Karpas-422 (cell line): ENCODE measurements around the gene GUCY1A1. TPM values are rescaled to one million over a fixed set of nuclear protein-coding genes. Genes with fewer than 3 reads are reported as not detected.

Source experiments
- DNase-seq: peaks from one replicate; pipeline ENCODE4 v3.0.0-alpha.2; 2015
- H2AFZ ChIP-seq: fragments of 200-600 bp; sonication (generic); 2 replicates; pipeline ENCODE4 v1.6.1; 2014; ENCODE audit warnings: antibody characterized with exemption, low read length, mixed read lengths
- H3K27ac ChIP-seq: fragments of 200-600 bp; sonication (generic); 2 replicates; pipeline ENCODE4 v1.5.1; 2014; ENCODE audit warnings: mild to moderate bottlenecking, low read length, moderate library complexity
- H3K27me3 ChIP-seq: fragments of 200-600 bp; sonication (generic); 2 replicates; pipeline ENCODE4 v1.6.1; 2014; ENCODE audit warnings: low read length, mixed read lengths
- H3K36me3 ChIP-seq: fragments of 200-600 bp; sonication (generic); 2 replicates; pipeline ENCODE4 v1.6.1; 2014; ENCODE audit warnings: low read length, mixed read lengths; ENCODE audit not compliant: insufficient read depth
- H3K4me1 ChIP-seq: fragments of 200-600 bp; sonication (generic); 2 replicates; pipeline ENCODE4 v1.6.1; 2014; ENCODE audit warnings: mild to moderate bottlenecking, low read length, mixed read lengths
- H3K4me2 ChIP-seq: fragments of 200-600 bp; sonication (generic); 2 replicates; pipeline ENCODE4 v1.6.1; 2014; ENCODE audit warnings: low read length, low read depth, mild to moderate bottlenecking; ENCODE audit not compliant: poor library complexity, severe bottlenecking
- H3K4me3 ChIP-seq: fragments of 200-600 bp; sonication (generic); 2 replicates; pipeline ENCODE4 v1.5.1; 2014; ENCODE audit warnings: mild to moderate bottlenecking, antibody characterized with exemption, low read length, mixed read lengths
- H3K79me2 ChIP-seq: fragments of 200-600 bp; sonication (generic); 2 replicates; pipeline ENCODE4 v1.6.1; 2014; ENCODE audit warnings: mild to moderate bottlenecking, low read length, mixed read lengths
- H3K9ac ChIP-seq: fragments of 200-600 bp; sonication (generic); 2 replicates; pipeline ENCODE4 v1.6.0; 2014; ENCODE audit warnings: low read length
- H3K9me2 ChIP-seq: fragments of 200-600 bp; sonication (generic), shearing (Covaris generic); replicated peaks from 2 replicates; pipeline ENCODE4 v1.6.0; 2014; ENCODE audit warnings: mild to moderate bottlenecking, low read length, moderate library complexity; ENCODE audit not compliant: insufficient read depth
- H3K9me3 ChIP-seq: fragments of 300-700, 200-600 bp; sonication (generic); 2 replicates; pipeline ENCODE4 v1.6.1; 2014; ENCODE audit warnings: low read length, mixed read lengths
- H4K20me1 ChIP-seq: fragments of 200-600 bp; sonication (generic); 2 replicates; pipeline ENCODE4 v1.6.1; 2014; ENCODE audit warnings: mild to moderate bottlenecking, antibody characterized with exemption, low read length, low read depth; ENCODE audit not compliant: insufficient read depth
- total RNA-seq: library from RNA; depleted of rRNA; stranded (reverse); fragments of >200 nt; shearing (Covaris generic); gene quantifications from 2 replicates; pipeline ENCODE4 v1.2.3, GENCODE V29; 2014; ENCODE audit warnings: low replicate concordance

GUCY1A1 gene
- total RNA-seq, 1 experiment from 2014 or later = 6.1 TPM

DNA sequence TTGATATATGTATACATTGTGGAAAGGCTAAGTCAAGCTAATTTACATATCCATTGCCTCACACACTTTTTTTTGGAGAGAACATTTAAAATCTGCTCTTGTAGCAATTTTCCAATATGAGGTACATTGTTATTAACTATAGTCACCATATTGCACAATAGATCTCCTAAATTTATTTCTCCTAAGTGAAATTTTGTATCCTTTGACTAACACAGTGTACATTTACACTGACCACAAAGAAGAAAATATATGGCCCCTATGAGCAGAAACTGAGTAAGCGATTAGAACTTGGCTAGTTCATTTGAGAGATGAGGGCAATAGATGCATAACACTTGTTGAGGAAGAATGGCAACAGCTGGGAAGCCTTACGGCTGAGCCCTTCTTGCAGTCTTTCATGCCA, 71.9 kb downstream of the GUCY1A1 start:
- no peak overlapping the region for H3K4me3 ChIP-seq
- H2AFZ ChIP-seq = 0 out of 2 replicates have a peak overlapping the region, but pooled peaks have one; percentile 63
- H3K4me1 ChIP-seq = peaks cover 73% of the 10 kb centered on the region
- H3K9ac ChIP-seq = no peak overlapping the region
- H4K20me1 ChIP-seq = no peaks in the 10 kb centered on the region
- H3K9me3 ChIP-seq = no peaks in the 10 kb centered on the region; the same call in 1 of the 2 replicates
- H3K79me2 ChIP-seq = no peaks in the 10 kb centered on the region
- peaks cover 6% of the 10 kb centered on the region; the same call in 1 of the 2 replicates for H3K36me3 ChIP-seq
- no peak for DNase-seq
- no peaks in the 10 kb centered on the region for H3K27me3 ChIP-seq
- no peak overlapping the region for H3K4me2 ChIP-seq
- no peaks in the 10 kb centered on the region for H3K9me2 ChIP-seq
- peak overlapping the region; percentile 97; the same call in 1 of the 2 replicates for H3K27ac ChIP-seq

GRCh38 chr4:155741546-155741945, 74.9 kb downstream of the GUCY1A1 start:
- peaks cover 64% of the 10 kb centered on the region for H3K4me1 ChIP-seq
- no peak overlapping the region for H3K4me2 ChIP-seq
- no peak overlapping the region for H3K9ac ChIP-seq
- peaks cover 10% of the 10 kb centered on the region; the same call in 1 of the 2 replicates for H3K36me3 ChIP-seq
- no peaks in the 10 kb centered on the region for H4K20me1 ChIP-seq
- H2AFZ ChIP-seq = peak overlapping the region; percentile 22; the same call in 1 of the 2 replicates
- H3K9me3 ChIP-seq = peaks cover 3% of the 10 kb centered on the region; the same call in 1 of the 2 replicates
- no peak overlapping the region for H3K27ac ChIP-seq
- no peak overlapping the region for H3K4me3 ChIP-seq
- no peaks in the 10 kb centered on the region for H3K9me2 ChIP-seq
- DNase-seq = no peak
- no peaks in the 10 kb centered on the region for H3K27me3 ChIP-seq
- no peaks in the 10 kb centered on the region for H3K79me2 ChIP-seq

GRCh38 chr4:155742310-155743015, 75.8 kb downstream of the GUCY1A1 start:
- H3K9me2 ChIP-seq = no peaks in the 10 kb centered on the region

GRCh38 chr4:155745984-155746383, 79.3 kb downstream of the GUCY1A1 start:
- Histone ChIP-seq H3K9me2 (no peaks in the 10 kb centered on the region), H4K20me1 (no peaks in the 10 kb centered on the region), H3K4me1 (peaks cover 66% of the 10 kb centered on the region), H2AFZ (peak overlapping the region; percentile 49), H3K79me2 (no peaks in the 10 kb centered on the region), H3K4me3 (peak overlapping the region; percentile 9; the same call in 1 of the 2 replicates), H3K4me2 (peak overlapping the region; percentile 53), H3K27ac (peak overlapping the region; percentile 76), H3K36me3 (peaks cover 10% of the 10 kb centered on the region; the same call in 1 of the 2 replicates), H3K9me3 (peaks cover 3% of the 10 kb centered on the region; the same call in 1 of the 2 replicates), H3K27me3 (no peaks in the 10 kb centered on the region), H3K9ac (peak overlapping the region; percentile 36)
- DNase-seq = no peak

More at GRCh38 chr4:155742310-155743015, 75.8 kb downstream of the GUCY1A1 start:
- H2AFZ ChIP-seq = peak overlapping the region; percentile 11
- H3K9me3 ChIP-seq = peaks cover 3% of the 10 kb centered on the region; the same call in 1 of the 2 replicates
- DNase-seq = no peak
- H3K4me2 ChIP-seq = no peak overlapping the region
- no peaks in the 10 kb centered on the region for H3K27me3 ChIP-seq
- peaks cover 64% of the 10 kb centered on the region for H3K4me1 ChIP-seq
- H3K9ac ChIP-seq = no peak overlapping the region
- H3K27ac ChIP-seq = no peak overlapping the region
- H3K4me3 ChIP-seq = no peak overlapping the region
- H3K79me2 ChIP-seq = no peaks in the 10 kb centered on the region
- H3K36me3 ChIP-seq = peaks cover 10% of the 10 kb centered on the region; the same call in 1 of the 2 replicates
- no peaks in the 10 kb centered on the region for H4K20me1 ChIP-seq

GRCh38 chr4:155748039-155748438, 81.4 kb downstream of the GUCY1A1 start:
- no peaks in the 10 kb centered on the region for H4K20me1 ChIP-seq
- H3K27ac ChIP-seq = no peak overlapping the region
- H2AFZ ChIP-seq = no peak overlapping the region
- no peaks in the 10 kb centered on the region for H3K9me2 ChIP-seq
- H3K4me1 ChIP-seq = peaks cover 69% of the 10 kb centered on the region
- H3K4me3 ChIP-seq = no peak overlapping the region
- no peaks in the 10 kb centered on the region for H3K27me3 ChIP-seq
- peaks cover 8% of the 10 kb centered on the region; the same call in 1 of the 2 replicates for H3K36me3 ChIP-seq
- no peaks in the 10 kb centered on the region for H3K79me2 ChIP-seq
- DNase-seq = no peak
- H3K4me2 ChIP-seq = no peak overlapping the region
- peaks cover 3% of the 10 kb centered on the region; the same call in 1 of the 2 replicates for H3K9me3 ChIP-seq
- no peak overlapping the region for H3K9ac ChIP-seq

- no peaks in the 10 kb centered on the region for H4K20me1 ChIP-seq
- peaks cover 3% of the 10 kb centered on the region; the same call in 1 of the 2 replicates for H3K36me3 ChIP-seq
- H3K9me3 ChIP-seq = peaks cover 3% of the 10 kb centered on the region; the same call in 1 of the 2 replicates
- H3K4me1 ChIP-seq = peaks cover 64% of the 10 kb centered on the region
- no peak overlapping the region for H3K4me3 ChIP-seq
- no peak overlapping the region for H3K4me2 ChIP-seq
- no peak overlapping the region for H3K9ac ChIP-seq
- H2AFZ ChIP-seq = peak overlapping the region; percentile 14
- H3K27ac ChIP-seq = no peak overlapping the region
- no peak for DNase-seq
- no peaks in the 10 kb centered on the region for H3K79me2 ChIP-seq
- H3K27me3 ChIP-seq = no peaks in the 10 kb centered on the region
- H3K9me2 ChIP-seq = no peaks in the 10 kb centered on the region
Observed at GRCh38 chr4:155749041-155749440, 82.4 kb downstream of the GUCY1A1 start.

GRCh38 chr4:155751569-155751968, 84.9 kb downstream of the GUCY1A1 start:
- Histone ChIP-seq H3K27me3 (no peaks in the 10 kb centered on the region), H3K27ac (peak overlapping the region; percentile 5; the same call in 1 of the 2 replicates), H3K36me3 (no peaks in the 10 kb centered on the region; the same call in 1 of the 2 replicates), H2AFZ (peak overlapping the region; percentile 85), H3K79me2 (no peaks in the 10 kb centered on the region), H3K4me2 (peak overlapping the region; percentile 48), H3K9ac (peak overlapping the region; percentile 42), H3K9me3 (no peaks in the 10 kb centered on the region), H3K4me3 (peak overlapping the region; percentile 24), H3K9me2 (no peaks in the 10 kb centered on the region), H3K4me1 (peaks cover 47% of the 10 kb centered on the region), H4K20me1 (no peaks in the 10 kb centered on the region)
- DNase-seq = no peak

GRCh38 chr4:155757745-155758265, 91.2 kb downstream of the GUCY1A1 start:
- Histone ChIP-seq H3K36me3 (no peaks in the 10 kb centered on the region; the same call in 1 of the 2 replicates), H3K9ac (no peak overlapping the region), H3K4me1 (peaks cover 25% of the 10 kb centered on the region), H3K4me3 (no peak overlapping the region), H3K27ac (peak overlapping the region; percentile 2; the same call in 1 of the 2 replicates), H2AFZ (peak overlapping the region; percentile 66), H3K9me3 (peaks cover 4% of the 10 kb centered on the region; the same call in 1 of the 2 replicates), H4K20me1 (no peaks in the 10 kb centered on the region), H3K79me2 (no peaks in the 10 kb centered on the region), H3K4me2 (no peak overlapping the region), H3K27me3 (no peaks in the 10 kb centered on the region), H3K9me2 (no peaks in the 10 kb centered on the region)
- DNase-seq = no peak
